GM12878 (cell line): ENCODE results near the gene NID1. TPM values are rescaled to one million over a fixed set of nuclear protein-coding genes. Genes with fewer than 3 reads are reported as not detected.

ENCODE experiments used
- ATAC-seq: fragments of 200-7000 bp; cut with Tn5 transposase; 3 replicates; pipeline ENCODE4 v1.9.1; 2020; ENCODE audit warnings: mild to moderate bottlenecking, moderate library complexity
- BruUV-seq: library from RNA; stranded (reverse); fragments of 400-500 nt; replicated peaks from 2 replicates; lab custom pipeline; 2021; lab: Mats Ljungman, UMichigan
- CTCF ChIA-PET: fragments of 300-600 bp; sonication (Branson Sonifier 250); formaldehyde crosslinking; extraction: SDS; loops from one replicate; lab custom pipeline; 2021; ENCODE audit warnings: inconsistent platforms; lab: Yijun Ruan, JAX
- POLR2A ChIA-PET: fragments of 350-600 bp; formaldehyde crosslinking; extraction: SDS; loops from one replicate; lab custom pipeline; 2021; ENCODE audit warnings: inconsistent platforms; lab: Charles Lee
- RAD21 ChIA-PET: fragments of 300-600 bp; sonication (Branson Sonifier 250); formaldehyde crosslinking; loops from one replicate; lab custom pipeline; 2023; ENCODE audit warnings: antibody characterized with exemption; ENCODE audit not compliant: unreplicated experiment; lab: Charles Lee
- SMC1A ChIA-PET: fragments of 300-600 bp; sonication (Branson Sonifier 250); formaldehyde crosslinking; loops from one replicate; lab custom pipeline; 2023; ENCODE audit not compliant: unreplicated experiment, uncharacterized antibody; lab: Charles Lee
- DNase-seq: peaks from one replicate; pipeline ENCODE4 v3.0.0-alpha.2; 2011; ENCODE audit warnings: low read depth, low spot score
- FAIRE-seq: peaks from 3 replicates; lab custom pipeline; 2011; peaks lifted over from hg19 to GRCh38; lab: Jason Lieb, UNC
- H2AFZ ChIP-seq: 2 replicates; pipeline ENCODE4 v1.6.0; 2011; ENCODE audit warnings: low read depth, low read length, control low read depth; ENCODE audit not compliant: control insufficient read depth
- H3K27ac ChIP-seq: 2 replicates; pipeline ENCODE4 v1.5.1; 2011; ENCODE audit warnings: control low read depth; ENCODE audit not compliant: control insufficient read depth, insufficient read depth
- H3K27me3 ChIP-seq, 2 experiments: replicated peaks in 1 of 2; 2 replicates each; pipeline versions ENCODE4 v1.6.0 to v1.6.1; 2011; ENCODE audit warnings: low read length in 1 of 2; ENCODE audit not compliant: control insufficient read depth in 2 of 2, insufficient read depth in 2 of 2
- H3K36me3 ChIP-seq, 2 experiments: 2 replicates each; pipeline ENCODE4 v1.5.1; 2011; ENCODE audit warnings: low read length in 1 of 2; ENCODE audit not compliant: control insufficient read depth in 2 of 2, insufficient read depth in 2 of 2
- H3K4me1 ChIP-seq: 2 replicates; pipeline ENCODE4 v1.6.1; 2011; ENCODE audit warnings: mild to moderate bottlenecking, low read length, moderate library complexity, mixed read lengths; ENCODE audit not compliant: control insufficient read depth, insufficient read depth
- H3K4me2 ChIP-seq: 2 replicates; pipeline ENCODE4 v1.6.0; 2011; ENCODE audit warnings: control low read depth; ENCODE audit not compliant: control insufficient read depth, insufficient read depth
- H3K4me3 ChIP-seq: fragments of 200-600 bp; sonication (generic); 2 replicates; pipeline ENCODE4 v1.5.1; 2016
- H3K79me2 ChIP-seq: 2 replicates; pipeline ENCODE4 v1.6.0; 2011; ENCODE audit warnings: low read length; ENCODE audit not compliant: control insufficient read depth, insufficient read depth
- H3K9ac ChIP-seq: 2 replicates; pipeline ENCODE4 v1.8.0; 2011; ENCODE audit warnings: low read length, control low read depth, mixed read lengths; ENCODE audit not compliant: control insufficient read depth, insufficient read depth
- H3K9me3 ChIP-seq: replicated peaks from 3 replicates; pipeline ENCODE4 v1.5.1; 2011; ENCODE audit warnings: mild to moderate bottlenecking, low read length; ENCODE audit not compliant: control insufficient read depth, insufficient read depth
- H4K20me1 ChIP-seq: 2 replicates; pipeline ENCODE4 v1.6.0; 2011; ENCODE audit not compliant: control insufficient read depth, insufficient read depth
- ASH2L ChIP-seq: fragments of 300-600, 200-600 bp; sonication (generic); IDR thresholded peaks from 2 replicates; pipeline ENCODE4 v1.6.1; 2017; ENCODE audit warnings: low read depth, mild to moderate bottlenecking, borderline replicate concordance
- BCL11A ChIP-seq: IDR thresholded peaks from 2 replicates; pipeline ENCODE4 v1.6.1; 2011; ENCODE audit warnings: low read depth, low read length
- E2F8 ChIP-seq: fragments of 450-650 bp; IDR thresholded peaks from 2 replicates; pipeline ENCODE4 v1.6.1; 2018; ENCODE audit warnings: mild to moderate bottlenecking, low read depth, moderate library complexity; ENCODE audit not compliant: partially characterized antibody
- E4F1 ChIP-seq: fragments of 450-650 bp; IDR thresholded peaks from 2 replicates; pipeline ENCODE4 v1.6.1; 2018; ENCODE audit warnings: borderline replicate concordance, mild to moderate bottlenecking; ENCODE audit not compliant: partially characterized antibody
- EGR1 ChIP-seq, 2 experiments: IDR thresholded peaks; 1 replicate in 1 of 2; 2 replicates in 1 of 2; pipeline ENCODE4 v1.6.1; 2011 to 2012; ENCODE audit warnings: low read depth in 2 of 2, low read length in 2 of 2, borderline replicate concordance in 1 of 2, mild to moderate bottlenecking in 1 of 2, moderate library complexity in 1 of 2
- FOS ChIP-seq: IDR thresholded peaks from 3 replicates; pipeline ENCODE4 v1.6.1; 2011; ENCODE audit warnings: borderline replicate concordance; ENCODE audit not compliant: insufficient read length; ENCODE audit errors: extremely low read depth
- IKZF1 ChIP-seq: fragments of 450-650 bp; conservative IDR thresholded peaks from 2 replicates; pipeline ENCODE4 v1.6.1; 2017; ENCODE audit warnings: antibody characterized with exemption, mild to moderate bottlenecking
- LARP7 ChIP-seq: fragments of 450-650 bp; IDR thresholded peaks from 2 replicates; pipeline ENCODE4 v1.6.1; 2017; ENCODE audit warnings: mild to moderate bottlenecking
- NBN ChIP-seq: fragments of 450-650 bp; IDR thresholded peaks from 2 replicates; pipeline ENCODE4 v1.6.1; 2016
- RAD21 ChIP-seq: IDR thresholded peaks from 2 replicates; pipeline ENCODE4 v1.6.1; 2011; ENCODE audit warnings: mild to moderate bottlenecking, low read depth, low read length, moderate library complexity; ENCODE audit not compliant: insufficient read depth
- RUNX3 ChIP-seq: IDR thresholded peaks from 2 replicates; pipeline ENCODE4 v1.6.1; 2012; ENCODE audit warnings: low read length, inconsistent platforms
- SKIL ChIP-seq: fragments of 450-650 bp; IDR thresholded peaks from 2 replicates; pipeline ENCODE4 v1.6.1; 2017; ENCODE audit warnings: mild to moderate bottlenecking, low read depth, inconsistent platforms; ENCODE audit not compliant: poor library complexity, severe bottlenecking
- SP1 ChIP-seq: IDR thresholded peaks from one replicate; pipeline ENCODE4 v1.6.1; 2011; ENCODE audit warnings: low read depth, low read length
- ZNF24 ChIP-seq: fragments of 450-650 bp; IDR thresholded peaks from 2 replicates; pipeline ENCODE4 v1.6.1; 2017; ENCODE audit warnings: antibody characterized with exemption, mild to moderate bottlenecking
- ZNF274 ChIP-seq: IDR thresholded peaks from one replicate; pipeline ENCODE4 v1.8.0; 2011; ENCODE audit not compliant: insufficient read length, insufficient read depth
- ZSCAN29 ChIP-seq: fragments of 450-650 bp; IDR thresholded peaks from 2 replicates; pipeline ENCODE4 v1.6.1; 2017; ENCODE audit warnings: mild to moderate bottlenecking, moderate library complexity
- WGBS: methylation state at CpG from one replicate; pipeline ENCODE4 v1.1.6; 2016; ENCODE audit warnings: low lambda C conversion rate; ENCODE audit not compliant: insufficient replicate concordance, insufficient coverage; ENCODE audit errors: missing lambda C conversion rate; 5-methylcytosine and 5-hydroxymethylcytosine counted together
- in situ Hi-C: fragments of 300-500 bp; cut with MboI; formaldehyde crosslinking; loops from 9 replicates; pipeline ENCODE4 v1.14.3; 2018; ENCODE audit warnings: mixed read lengths
- intact Hi-C: fragments of 100-400 bp; cut with micrococcal nuclease; formaldehyde crosslinking; loops from one replicate; pipeline ENCODE4 v1.14.2; 2022; ENCODE audit not compliant: unreplicated experiment
- polyA plus RNA-seq, 11 experiments: library from polyadenylated mRNA; depleted of rRNA in 4 of 11; unstranded in 6 of 11; stranded (reverse) in 5 of 11; fragments of >200 nt; fragmentation: Nextera tagmentation in 4 of 11; fragmentation: Illumina TruSeq in 1 of 11; extraction: Ambion mirVana in 4 of 11; extraction: Trizol in 1 of 11; gene quantifications; 1 replicate in 1 of 11; 2 replicates in 10 of 11; pipeline versions ENCODE4 v1.2.1 to v1.2.3, GENCODE V29; 2011 to 2016; ENCODE audit warnings: inconsistent platforms in 2 of 11, missing spikeins in 2 of 11, low read depth in 1 of 11
- total RNA-seq, 4 experiments: library from RNA; depleted of rRNA in 3 of 4; stranded (reverse); fragments of >200 nt in 3 of 4; fragmentation: Illumina TruSeq in 1 of 4; extraction: Trizol in 1 of 4; gene quantifications; 2 replicates each; pipeline versions ENCODE4 v1.2.1 to v1.2.3, GENCODE V29; 2013 to 2021

Gene NID1
- total and polyA plus RNA-seq, 10 of the 15 experiments (the other 5 are each of a cell fraction or from before 2014, with no cell fraction given) = 4.2 to 25.7 (median 11.3) TPM

- Histone ChIP-seq H3K27ac (peak overlapping the region; percentile 35), H3K4me3 (no peak overlapping the region; the same call in 1 of the 2 replicates), H4K20me1 (no peaks in the 10 kb centered on the region), H3K79me2 (no peaks in the 10 kb centered on the region), H3K36me3 (no peaks in the 10 kb centered on the region), H2AFZ (peak overlapping the region; percentile 8), H3K27me3 (no peaks in the 10 kb centered on the region), H3K4me2 (peak overlapping the region; percentile 58), H3K9me3 (no peaks in the 10 kb centered on the region; the same call in 2 of the 3 replicates), H3K4me1 (peaks cover 20% of the 10 kb centered on the region), H3K9ac (no peak overlapping the region)
- ATAC-seq (peak; percentile 88), DNase-seq (peak; percentile 43), FAIRE-seq (peak; percentile 76)
- intact Hi-C loops = no loop called here
- in situ Hi-C loops = loop anchor here (5.0 kb wide), 1 partner anchor 47 kb away; no protein-coding TSS in a partner anchor
- SMC1A ChIA-PET = interaction anchor here (0.7 to 3.1 kb wide), 13 partner anchors 9 to 155 kb away, joined by 3 to 10 read pairs (median 4); partner anchors contain the start of gene LYST
- WGBS = 35% methylated on average over 7 of the region's 7 CpGs
- no TSS peak for BruUV-seq
- CTCF ChIA-PET = interaction anchor here (1.3 to 2.0 kb wide), 3 partner anchors 9 to 96 kb away, joined by 5 to 6 read pairs (median 5); no protein-coding TSS in a partner anchor
- POLR2A ChIA-PET = interaction anchor here (0.8 to 1.6 kb wide), 2 partner anchors 22 to 70 kb away, joined by 3 read pairs; no protein-coding TSS in a partner anchor
- RAD21 ChIA-PET = interaction anchor here (0.6 to 2.3 kb wide), 3 partner anchors 16 to 96 kb away, joined by 3 to 7 read pairs (median 5); no protein-coding TSS in a partner anchor
- peak; percentile 51; the same call in 1 of the 2 replicates for TF ChIP-seq IKZF1
- no peak for TF ChIP-seq E4F1
- no peak for TF ChIP-seq EGR1 (IDR thresholded peaks at IDR 0.05; ENCODE audit: borderline replicate concordance in 1 of 2, low read depth in 2 of 2, low read length in 2 of 2)
- no peak for TF ChIP-seq SP1
- TF ChIP-seq SKIL = no peak
- no peak for TF ChIP-seq E2F8
- TF ChIP-seq ASH2L = no peak
- TF ChIP-seq ZSCAN29 = no peak
- TF ChIP-seq FOS = no peak
- TF ChIP-seq BCL11A = peak; percentile 17; the same call in 1 of the 2 replicates
- no peak for TF ChIP-seq ZNF24
- TF ChIP-seq RAD21 = no peak
- TF ChIP-seq RUNX3 = peak; percentile 73
- TF ChIP-seq ZNF274 = no peak
- no peak for TF ChIP-seq NBN
- no peak for TF ChIP-seq LARP7
Observed at GRCh38 chr1:235938709-235939479, 126.0 kb downstream of the NID1 start.
